PC-3 (cell line): ENCODE data around the gene EPB41.

Experiments
- EZH2 ChIP-seq: fragments of 300-600 bp; sonication (generic); IDR thresholded peaks from one replicate; pipeline ENCODE4 v1.6.1; 2017; ENCODE audit warnings: antibody characterized with exemption, mild to moderate bottlenecking, low read length; ENCODE audit not compliant: unreplicated experiment
- EZH2phosphoT487 ChIP-seq: fragments of 300-600 bp; sonication (generic); IDR thresholded peaks from 2 replicates; pipeline ENCODE4 v1.6.1; 2018; ENCODE audit warnings: mild to moderate bottlenecking, antibody characterized with exemption, low read length, borderline replicate concordance
- TF ChIP-seq, protein P1 (sequence below): fragments of 300-600 bp; sonication (generic); conservative IDR thresholded peaks from 2 replicates; pipeline ENCODE4 v1.5.1; 2017; ENCODE audit warnings: antibody characterized with exemption, low read depth, mild to moderate bottlenecking, low read length

DNA sequence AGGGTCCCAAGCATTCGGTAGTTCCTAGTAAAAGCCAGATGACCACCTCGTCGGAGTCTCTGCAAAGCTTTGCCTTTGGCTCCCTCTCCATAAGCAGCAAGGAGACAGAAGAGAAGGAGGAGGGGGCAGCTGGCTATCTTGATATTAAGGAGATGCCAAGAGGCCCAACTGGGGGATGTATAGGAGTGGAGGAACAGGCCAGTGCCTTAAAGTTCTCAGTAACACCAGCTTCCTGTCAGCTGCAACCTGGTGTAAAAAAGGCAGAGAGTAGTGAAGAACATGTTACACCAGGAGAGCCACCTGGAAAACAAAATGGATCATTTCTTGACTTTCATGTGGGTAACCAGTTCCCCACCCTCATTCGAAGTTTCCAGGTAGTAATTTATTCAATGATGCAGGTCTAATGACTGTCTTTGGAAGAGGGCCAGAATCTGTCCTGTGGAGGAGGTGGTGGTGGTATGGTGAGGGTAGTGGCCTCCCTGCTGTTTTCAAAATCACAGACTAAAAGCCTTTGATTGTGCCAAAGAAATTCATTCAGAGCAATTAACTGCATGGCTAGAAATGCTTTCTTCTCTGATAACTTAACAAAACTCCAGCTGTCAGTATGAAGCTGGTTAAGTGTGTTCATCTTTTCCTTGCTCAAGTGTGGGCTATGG, 182.0 kb downstream of the EPB41 start:
- TF ChIP-seq, protein P1, sequence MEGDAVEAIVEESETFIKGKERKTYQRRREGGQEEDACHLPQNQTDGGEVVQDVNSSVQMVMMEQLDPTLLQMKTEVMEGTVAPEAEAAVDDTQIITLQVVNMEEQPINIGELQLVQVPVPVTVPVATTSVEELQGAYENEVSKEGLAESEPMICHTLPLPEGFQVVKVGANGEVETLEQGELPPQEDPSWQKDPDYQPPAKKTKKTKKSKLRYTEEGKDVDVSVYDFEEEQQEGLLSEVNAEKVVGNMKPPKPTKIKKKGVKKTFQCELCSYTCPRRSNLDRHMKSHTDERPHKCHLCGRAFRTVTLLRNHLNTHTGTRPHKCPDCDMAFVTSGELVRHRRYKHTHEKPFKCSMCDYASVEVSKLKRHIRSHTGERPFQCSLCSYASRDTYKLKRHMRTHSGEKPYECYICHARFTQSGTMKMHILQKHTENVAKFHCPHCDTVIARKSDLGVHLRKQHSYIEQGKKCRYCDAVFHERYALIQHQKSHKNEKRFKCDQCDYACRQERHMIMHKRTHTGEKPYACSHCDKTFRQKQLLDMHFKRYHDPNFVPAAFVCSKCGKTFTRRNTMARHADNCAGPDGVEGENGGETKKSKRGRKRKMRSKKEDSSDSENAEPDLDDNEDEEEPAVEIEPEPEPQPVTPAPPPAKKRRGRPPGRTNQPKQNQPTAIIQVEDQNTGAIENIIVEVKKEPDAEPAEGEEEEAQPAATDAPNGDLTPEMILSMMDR: no peak
- TF ChIP-seq EZH2phosphoT487 (no peak), EZH2 (no peak)
